Transverse colon (tissue), 4 donors: ENCODE measurements around the gene NT5DC4.

Experiments
- CTCF ChIP-seq, 5 experiments: fragments of 200-600 bp in 3 of 5; fragments of 450-650 bp in 2 of 5; sonication (generic) in 3 of 5; IDR thresholded peaks; 1 replicate in 2 of 5; 2 replicates in 3 of 5; pipeline ENCODE4 v1.5.1; 2016 to 2017; ENCODE audit warnings: antibody characterized with exemption in 5 of 5, inconsistent platforms in 3 of 5, mild to moderate bottlenecking in 2 of 5, moderate library complexity in 1 of 5
- EP300 ChIP-seq: sonication (generic); formaldehyde crosslinking; IDR thresholded peaks from one replicate; pipeline ENCODE4 v1.6.1; 2017; ENCODE audit warnings: antibody characterized with exemption, low read depth
- POLR2AphosphoS5 ChIP-seq, 3 donors: sonication (generic); formaldehyde crosslinking; IDR thresholded peaks; one replicate each; pipeline ENCODE4 v1.6.1; 2016; ENCODE audit warnings: antibody characterized with exemption in 3 of 3

GRCh38 chr2:112783187-112783714 lies 62.4 kb downstream of the NT5DC4 start:
- TF ChIP-seq EP300, result no peak
- TF ChIP-seq POLR2AphosphoS5 (IDR thresholded peaks at IDR 0.05), result no peak
- TF ChIP-seq CTCF (IDR thresholded peaks at IDR 0.05), result no peak
